Left ventricle myocardium inferior (tissue), 1 donor: Measurements from ENCODE around the gene INSIG1. TPM values are rescaled to one million over a fixed set of nuclear protein-coding genes. Genes with fewer than 3 reads are reported as not detected.

ENCODE experiments used
- DNase-seq: peaks from one replicate; pipeline ENCODE4 v3.0.0-alpha.2; 2020
- H3K27ac ChIP-seq: fragments of 200-600 bp; replicated peaks from 2 replicates; pipeline ENCODE4 v1.8.0; 2021
- H3K27me3 ChIP-seq: fragments of 200-600 bp; 2 replicates; pipeline ENCODE4 v1.8.0; 2021; ENCODE audit warnings: low read depth
- H3K36me3 ChIP-seq: fragments of 200-600 bp; 2 replicates; pipeline ENCODE4 v1.8.0; 2021
- H3K4me1 ChIP-seq: fragments of 200-600 bp; 2 replicates; pipeline ENCODE4 v1.8.0; 2021
- H3K4me3 ChIP-seq: fragments of 200-600 bp; 2 replicates; pipeline ENCODE4 v1.8.0; 2021; ENCODE audit warnings: mild to moderate bottlenecking, moderate library complexity
- H3K9me3 ChIP-seq: fragments of 200-600 bp; replicated peaks from 2 replicates; pipeline ENCODE4 v1.8.0; 2021
- CTCF ChIP-seq: fragments of 200-600 bp; IDR thresholded peaks from 2 replicates; pipeline ENCODE4 v1.8.0; 2021; ENCODE audit warnings: antibody characterized with exemption, mild to moderate bottlenecking, borderline replicate concordance
- intact Hi-C: fragments of 100-400 bp; cut with micrococcal nuclease; formaldehyde crosslinking; loops from one replicate; pipeline ENCODE4 v1.11.0; 2022
- total RNA-seq: library from RNA; stranded (reverse); fragmentation: NEBNext Ultra II Directional; extraction: Animal tissue kit (Norgen Biotek cat#: 25700); gene quantifications from one replicate; pipeline ENCODE4 v1.2.1, GENCODE V29; 2021
- donor health status: DM: no; HTN: yes; CAD: no; lungs with severe emphysema.

The INSIG1 gene
- total RNA-seq, 1 donor from 2014 or later: 7.5 TPM

- Histone ChIP-seq H3K4me1 (no peaks in the 10 kb centered on the region), H3K27ac (no peak overlapping the region), H3K4me3 (no peak overlapping the region), H3K27me3 (peaks cover 89% of the 10 kb centered on the region), H3K9me3 (no peaks in the 10 kb centered on the region), H3K36me3 (no peaks in the 10 kb centered on the region)
- intact Hi-C loops: no loop called here
- DNase-seq: no peak
- TF ChIP-seq CTCF: no peak
Observed at GRCh38 chr7:155358066-155358947, 60.6 kb downstream of the INSIG1 start.

DNA sequence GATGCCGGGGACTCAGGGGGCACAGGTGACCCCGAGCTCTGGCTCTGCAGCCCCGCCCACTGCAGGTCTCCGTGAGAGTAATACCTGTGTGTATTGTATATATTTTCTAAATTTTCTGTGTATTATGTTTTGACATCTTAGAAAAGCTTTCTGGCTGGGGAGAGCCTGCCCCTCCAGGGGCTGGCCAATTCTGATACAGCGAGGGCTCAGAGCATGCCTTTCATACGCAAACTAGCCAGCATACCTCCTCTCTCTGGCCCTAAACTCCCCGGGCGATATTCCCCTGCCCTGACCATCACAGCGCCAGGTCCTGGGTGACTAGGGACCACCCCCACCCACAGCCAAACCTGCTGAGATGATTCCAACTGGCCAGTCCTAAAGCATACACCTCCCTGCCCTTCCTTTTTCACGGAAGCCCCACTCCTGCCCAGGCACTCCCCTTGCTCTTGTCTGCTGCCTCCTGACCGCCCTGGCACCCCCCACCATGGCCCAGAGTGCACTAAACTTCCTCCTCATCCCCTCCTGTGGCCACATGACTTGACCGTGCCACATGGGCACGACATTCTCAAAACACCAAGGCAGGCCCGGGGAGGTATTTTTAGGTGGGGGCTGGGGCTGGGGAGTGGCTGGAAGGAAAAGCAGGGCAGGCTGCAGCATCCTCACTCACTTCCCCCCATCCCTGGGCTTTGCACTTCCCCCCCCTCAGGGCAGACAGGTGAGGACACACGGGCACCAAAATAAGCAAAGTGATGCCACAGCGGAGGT is 61.5 kb downstream of the INSIG1 start:
- peaks cover 94% of the 10 kb centered on the region for H3K27me3 ChIP-seq
- no peak for DNase-seq
- no peak overlapping the region for H3K27ac ChIP-seq
- intact Hi-C loops: no loop called here
- no peaks in the 10 kb centered on the region for H3K9me3 ChIP-seq
- no peaks in the 10 kb centered on the region for H3K36me3 ChIP-seq
- H3K4me3 ChIP-seq: no peak overlapping the region
- no peaks in the 10 kb centered on the region for H3K4me1 ChIP-seq
- no peak for TF ChIP-seq CTCF

Other genes with a start within 250 kb of the INSIG1 start
- gene HTR5A, start 227.6 kb upstream of the INSIG1 start, total RNA-seq: not detected
- gene EN2, start 160.3 kb downstream of the INSIG1 start, total RNA-seq: 0.11 TPM
- not detected for gene CNPY1, start 248.7 kb downstream of the INSIG1 start, total RNA-seq